Measurements from ENCODE around the gene AKAP9. TPM values are rescaled to one million over a fixed set of nuclear protein-coding genes. Genes with fewer than 3 reads are reported as not detected.

The AKAP9 gene
- total and polyA plus RNA-seq, 9 of the 15 experiments (the other 6 are each of a cell fraction or from before 2014, with no cell fraction given): 25.5 to 80.9 (median 46.3) TPM

GRCh38 chr7:92056286-92056685 is 115.6 kb downstream of the AKAP9 start (continued):
- no peak for TF ChIP-seq NONO (IDR thresholded peaks at IDR 0.05; ENCODE audit: low read depth in 2 of 2, low read length in 1 of 2)
- TF ChIP-seq RBM14 (IDR thresholded peaks at IDR 0.05; ENCODE audit: borderline replicate concordance, insufficient read depth, low read depth, low read length): no peak
- no peak for TF ChIP-seq ZNF217 (CRISPR knock-in tag; IDR thresholded peaks at IDR 0.05)
- TF ChIP-seq ZNF175 (CRISPR knock-in tag; IDR thresholded peaks at IDR 0.05; ENCODE audit: low read depth): no peak
- TF ChIP-seq E2F4 (CRISPR knock-in tag; IDR thresholded peaks at IDR 0.05; ENCODE audit: low read depth): no peak
- TF ChIP-seq, protein P1, sequence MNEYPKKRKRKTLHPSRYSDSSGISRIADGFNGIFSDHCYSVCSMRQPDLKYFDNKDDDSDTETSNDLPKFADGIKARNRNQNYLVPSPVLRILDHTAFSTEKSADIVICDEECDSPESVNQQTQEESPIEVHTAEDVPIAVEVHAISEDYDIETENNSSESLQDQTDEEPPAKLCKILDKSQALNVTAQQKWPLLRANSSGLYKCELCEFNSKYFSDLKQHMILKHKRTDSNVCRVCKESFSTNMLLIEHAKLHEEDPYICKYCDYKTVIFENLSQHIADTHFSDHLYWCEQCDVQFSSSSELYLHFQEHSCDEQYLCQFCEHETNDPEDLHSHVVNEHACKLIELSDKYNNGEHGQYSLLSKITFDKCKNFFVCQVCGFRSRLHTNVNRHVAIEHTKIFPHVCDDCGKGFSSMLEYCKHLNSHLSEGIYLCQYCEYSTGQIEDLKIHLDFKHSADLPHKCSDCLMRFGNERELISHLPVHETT (CRISPR knock-in tag; conservative IDR thresholded peaks at IDR 0.05 in 1 of 2, IDR thresholded peaks at IDR 0.05 in 1 of 2): no peak

DNA sequence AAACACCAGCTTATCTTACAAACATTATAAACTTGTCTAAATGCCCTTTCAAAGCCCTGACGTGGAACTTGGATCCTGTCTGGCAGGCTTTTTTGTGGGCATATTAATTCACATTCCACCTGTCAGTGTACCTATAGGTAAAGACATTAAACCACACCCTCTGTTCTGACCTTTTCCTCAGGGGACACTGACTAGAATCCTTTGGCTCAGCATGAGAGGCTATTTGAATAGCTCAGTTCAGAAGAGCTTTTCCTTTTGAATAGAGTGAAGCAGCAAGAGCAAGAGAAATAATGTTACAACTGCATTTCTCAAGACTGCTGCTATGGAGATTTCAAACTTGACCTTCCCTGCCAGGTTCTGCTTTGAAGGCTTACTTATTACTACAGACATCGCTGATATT is 116.7 kb downstream of the AKAP9 start:
- H3K9me3 ChIP-seq (replicated peaks; ENCODE audit: control insufficient read depth, insufficient read depth, low read depth, low read length): no peaks in the 10 kb centered on the region
- no peak for DNase-seq (ENCODE audit: extremely low read depth in 1 of 4, low spot score in 3 of 4)
- H3K4me1 ChIP-seq (replicated peaks in 1 of 2; ENCODE audit: control insufficient read depth in 2 of 2, insufficient read depth in 2 of 2, low read length in 2 of 2): no peaks in the 10 kb centered on the region
- H3K79me2 ChIP-seq (ENCODE audit: control insufficient read depth, insufficient read depth, low read length): no peaks in the 10 kb centered on the region
- TF ChIP-seq LEF1 (IDR thresholded peaks at IDR 0.05): no peak
- no peak for TF ChIP-seq ZBTB12 (CRISPR knock-in tag; IDR thresholded peaks at IDR 0.05)
- TF ChIP-seq ZNF23 (CRISPR knock-in tag; IDR thresholded peaks at IDR 0.05): no peak
- no peak for TF ChIP-seq ZFPM2 (CRISPR knock-in tag; IDR thresholded peaks at IDR 0.05)
- TF ChIP-seq GTF2B (IDR thresholded peaks at IDR 0.05; ENCODE audit: extremely low read depth, insufficient read length): no peak
- TF ChIP-seq, protein P2, sequence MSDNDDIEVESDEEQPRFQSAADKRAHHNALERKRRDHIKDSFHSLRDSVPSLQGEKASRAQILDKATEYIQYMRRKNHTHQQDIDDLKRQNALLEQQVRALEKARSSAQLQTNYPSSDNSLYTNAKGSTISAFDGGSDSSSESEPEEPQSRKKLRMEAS (CRISPR knock-in tag; IDR thresholded peaks at IDR 0.05): no peak
- TF ChIP-seq NR4A1 (CRISPR knock-in tag; IDR thresholded peaks at IDR 0.05): no peak
- no peak for TF ChIP-seq NR4A1 (tag; IDR thresholded peaks at IDR 0.05)
- TF ChIP-seq SRF (CRISPR knock-in tag; IDR thresholded peaks at IDR 0.05): no peak
- TF ChIP-seq RNF2 (IDR thresholded peaks at IDR 0.05): no peak
- TF ChIP-seq CBFB (CRISPR knock-in tag; IDR thresholded peaks at IDR 0.05): no peak
- no peaks in the 10 kb centered on the region for H3K27me3 ChIP-seq (ENCODE audit: control insufficient read depth in 2 of 2, insufficient read depth in 2 of 2, low read length in 2 of 2)
- no peaks in the 10 kb centered on the region for H4K20me1 ChIP-seq (replicated peaks; ENCODE audit: control insufficient read depth, insufficient read depth, low read length)
- no peak overlapping the region for H3K4me2 ChIP-seq (ENCODE audit: insufficient read depth, low read length)
- no peak overlapping the region for H2AFZ ChIP-seq (ENCODE audit: low read depth, low read length)
- no peak overlapping the region for H3K4me3 ChIP-seq
- ChIA-PET POLR2A (no interaction called here), CTCF (ENCODE audit: low intra/inter-chr PET ratio) (no interaction called here)
- no peak overlapping the region for H3K9ac ChIP-seq (ENCODE audit: insufficient read depth in 1 of 2, low read depth in 2 of 2, low read length in 2 of 2)
- intact Hi-C loops (cut with micrococcal nuclease) (no loop called here), in situ Hi-C loops (cut with MboI) (no loop called here)
- WGBS (ENCODE audit: insufficient coverage, low coverage, missing lambda C conversion rate): 86% methylated on average over 2 of the region's 2 CpGs
- ATAC-seq: no peak
- H3K9me1 ChIP-seq (ENCODE audit: control insufficient read depth, insufficient read depth, low read length): no peaks in the 10 kb centered on the region
- H3K27ac ChIP-seq (ENCODE audit: extremely low read depth, low read depth, low read length): no peak overlapping the region
- peaks cover 16% of the 10 kb centered on the region for H3K36me3 ChIP-seq (ENCODE audit: control insufficient read depth, insufficient read depth, low read length)
- BruUV-seq (replicated peaks): no TSS peak
- FAIRE-seq: no peak
